IMR-90 (cell line): ENCODE results near the gene PAXIP1. TPM values are rescaled to one million over a fixed set of nuclear protein-coding genes. Genes with fewer than 3 reads are reported as not detected.

Source experiments
- ATAC-seq: fragments of 200-7000 bp; cut with Tn5 transposase; 2 replicates; pipeline ENCODE4 v1.9.1; 2020; ENCODE audit warnings: low read depth, mild to moderate bottlenecking, moderate library complexity
- BruUV-seq: library from RNA; stranded (reverse); fragments of 400-500 nt; replicated peaks from 2 replicates; lab custom pipeline; 2021; lab: Mats Ljungman, UMichigan
- CTCF ChIA-PET: fragments of 300-600 bp; formaldehyde crosslinking; extraction: SDS; loops from one replicate; lab custom pipeline; 2021; ENCODE audit warnings: antibody characterized with exemption; lab: Yijun Ruan, JAX
- POLR2A ChIA-PET: fragments of 300-600 bp; sonication (Branson Sonifier 250); formaldehyde crosslinking; loops from one replicate; lab custom pipeline; 2022; ENCODE audit warnings: antibody characterized with exemption; ENCODE audit not compliant: unreplicated experiment; lab: Charles Lee
- DNase-seq: peaks from one replicate; pipeline ENCODE4 v3.0.0; 2013
- H2AFZ ChIP-seq: replicated peaks from 2 replicates; pipeline ENCODE3; 2013; ENCODE audit warnings: low read length, mild to moderate bottlenecking; ENCODE audit not compliant: poor library complexity
- H2AK5ac ChIP-seq: 2 replicates; pipeline ENCODE4 v1.6.1; 2013; ENCODE audit warnings: low read depth, low read length, inconsistent platforms
- H2AK9ac ChIP-seq: replicated peaks from 2 replicates; pipeline ENCODE3; 2013; ENCODE audit warnings: mild to moderate bottlenecking, low read depth, low read length, moderate library complexity; ENCODE audit not compliant: poor library complexity
- H2BK120ac ChIP-seq: 2 replicates; pipeline ENCODE4 v1.6.1; 2013; ENCODE audit warnings: low read depth, low read length, inconsistent platforms
- H2BK15ac ChIP-seq: 3 replicates; pipeline ENCODE4 v1.6.1; 2013; ENCODE audit warnings: low read depth, low read length, inconsistent platforms
- H2BK20ac ChIP-seq: 2 replicates; pipeline ENCODE4 v1.6.1; 2013; ENCODE audit warnings: low read depth, mild to moderate bottlenecking, inconsistent platforms, low read length, moderate library complexity
- H2BK5ac ChIP-seq: 2 replicates; pipeline ENCODE4 v1.6.1; 2013; ENCODE audit warnings: mild to moderate bottlenecking, low read depth, low read length, inconsistent platforms; ENCODE audit not compliant: poor library complexity, severe bottlenecking
- H3K14ac ChIP-seq: replicated peaks from 2 replicates; pipeline ENCODE4 v1.6.1; 2013; ENCODE audit warnings: low read depth, low read length, inconsistent platforms
- H3K18ac ChIP-seq: 2 replicates; pipeline ENCODE4 v1.6.1; 2013; ENCODE audit warnings: low read depth, low read length, control low read depth
- H3K23ac ChIP-seq: 2 replicates; pipeline ENCODE4 v1.6.1; 2013; ENCODE audit warnings: low read depth, low read length, inconsistent platforms
- H3K27ac ChIP-seq: 2 replicates; pipeline ENCODE4 v1.5.1; 2013; ENCODE audit warnings: mild to moderate bottlenecking, control low read depth, low read length; ENCODE audit not compliant: insufficient read depth
- H3K27me3 ChIP-seq: 2 replicates; pipeline ENCODE4 v1.6.1; 2013; ENCODE audit warnings: low read length; ENCODE audit not compliant: control insufficient read depth, insufficient read depth
- H3K36me3 ChIP-seq: 2 replicates; pipeline ENCODE4 v1.6.1; 2013; ENCODE audit warnings: low read length, mixed read lengths; ENCODE audit not compliant: control insufficient read depth, insufficient read depth
- H3K4ac ChIP-seq: 2 replicates; pipeline ENCODE4 v1.6.1; 2013; ENCODE audit warnings: low read depth, low read length, inconsistent platforms
- H3K4me1 ChIP-seq: 2 replicates; pipeline ENCODE4 v1.6.1; 2013; ENCODE audit warnings: low read length, mixed read lengths; ENCODE audit not compliant: control insufficient read depth, insufficient read depth
- H3K4me2 ChIP-seq: 2 replicates; pipeline ENCODE4 v1.6.1; 2013; ENCODE audit warnings: low read depth, mild to moderate bottlenecking, control low read depth, low read length, moderate library complexity
- H3K4me3 ChIP-seq: 2 replicates; pipeline ENCODE4 v1.5.1; 2013; ENCODE audit warnings: low read depth, mild to moderate bottlenecking, control low read depth, low read length, moderate library complexity; ENCODE audit not compliant: insufficient read depth
- H3K56ac ChIP-seq: 2 replicates; pipeline ENCODE4 v1.6.1; 2013; ENCODE audit warnings: low read length, inconsistent platforms; ENCODE audit not compliant: insufficient read depth; ENCODE audit errors: extremely low read depth
- H3K79me1 ChIP-seq, 2 experiments: 2 replicates each; pipeline ENCODE4 v1.6.1; 2013; ENCODE audit warnings: low read length in 2 of 2, inconsistent platforms in 1 of 2, low read depth in 1 of 2
- H3K9ac ChIP-seq: 2 replicates; pipeline ENCODE4 v1.6.1; 2013; ENCODE audit warnings: low read depth, low read length, control low read depth
- H3K9me1 ChIP-seq: 2 replicates; pipeline ENCODE4 v1.6.1; 2013; ENCODE audit warnings: low read length, inconsistent platforms; ENCODE audit not compliant: insufficient read depth
- H3K9me3 ChIP-seq: 2 replicates; pipeline ENCODE4 v1.6.1; 2013; ENCODE audit warnings: low read length; ENCODE audit not compliant: control insufficient read depth, insufficient read depth
- H4K20me1 ChIP-seq: 2 replicates; pipeline ENCODE4 v1.6.1; 2013; ENCODE audit warnings: low read length, inconsistent platforms; ENCODE audit not compliant: insufficient read depth
- H4K5ac ChIP-seq: 2 replicates; pipeline ENCODE4 v1.6.1; 2013; ENCODE audit warnings: mild to moderate bottlenecking, low read depth, low read length, control low read depth
- H4K8ac ChIP-seq, 2 experiments: 2 replicates each; pipeline ENCODE4 v1.6.1; 2013; ENCODE audit warnings: low read depth in 2 of 2, low read length in 2 of 2, control low read depth in 1 of 2, inconsistent platforms in 1 of 2
- H4K91ac ChIP-seq: 2 replicates; pipeline ENCODE4 v1.6.1; 2013; ENCODE audit warnings: low read depth, low read length, inconsistent platforms; ENCODE audit not compliant: insufficient read depth
- BHLHE40 ChIP-seq: fragments of 150-350 bp; IDR thresholded peaks from 2 replicates; pipeline ENCODE4 v1.6.1; 2016; ENCODE audit warnings: mild to moderate bottlenecking, low read depth, low read length
- POLR2A ChIP-seq: IDR thresholded peaks from 2 replicates; pipeline ENCODE4 v1.6.1; 2012; ENCODE audit warnings: mild to moderate bottlenecking, low read depth, low read length
- WGBS, 2 experiments: methylation state at CpG; one replicate each; pipeline versions ENCODE4 v1.1.5 to v1.1.7; 2013; ENCODE audit warnings: missing lambda C conversion rate in 2 of 2; ENCODE audit not compliant: insufficient read length in 1 of 2; ENCODE audit errors: extremely low coverage in 2 of 2; 5-methylcytosine and 5-hydroxymethylcytosine counted together
- dilution Hi-C: fragments of 300-500 bp; cut with HindIII; formaldehyde crosslinking; loops from one replicate; pipeline ENCODE4 v1.14.3; 2018; ENCODE audit warnings: low sequenced_read_pairs; ENCODE audit not compliant: unreplicated experiment
- in situ Hi-C: fragments of 300-500 bp; cut with MboI; formaldehyde crosslinking; loops from 3 replicates; pipeline ENCODE4 v1.14.3; 2019; ENCODE audit warnings: low sequenced_read_pairs, inconsistent platforms, mixed read lengths
- intact Hi-C: fragments of 100-400 bp; cut with micrococcal nuclease; formaldehyde crosslinking; loops from 2 replicates; pipeline ENCODE4 v1.10.0; 2022
- polyA plus RNA-seq, 3 experiments: library from polyadenylated mRNA; depleted of rRNA; stranded (reverse); fragments of >200 nt; gene quantifications; 2 replicates each; pipeline ENCODE4 v1.2.3, GENCODE V29; 2012; ENCODE audit warnings: low replicate concordance in 1 of 3
- total RNA-seq: library from RNA; depleted of rRNA; stranded (reverse); fragments of >200 nt; gene quantifications from 2 replicates; pipeline ENCODE4 v1.2.3, GENCODE V29; 2012

PAXIP1 gene
- total and polyA plus RNA-seq, 2 of the 4 experiments (the other 2 are of a cell fraction) = 7.3 to 8.7 TPM

DNA sequence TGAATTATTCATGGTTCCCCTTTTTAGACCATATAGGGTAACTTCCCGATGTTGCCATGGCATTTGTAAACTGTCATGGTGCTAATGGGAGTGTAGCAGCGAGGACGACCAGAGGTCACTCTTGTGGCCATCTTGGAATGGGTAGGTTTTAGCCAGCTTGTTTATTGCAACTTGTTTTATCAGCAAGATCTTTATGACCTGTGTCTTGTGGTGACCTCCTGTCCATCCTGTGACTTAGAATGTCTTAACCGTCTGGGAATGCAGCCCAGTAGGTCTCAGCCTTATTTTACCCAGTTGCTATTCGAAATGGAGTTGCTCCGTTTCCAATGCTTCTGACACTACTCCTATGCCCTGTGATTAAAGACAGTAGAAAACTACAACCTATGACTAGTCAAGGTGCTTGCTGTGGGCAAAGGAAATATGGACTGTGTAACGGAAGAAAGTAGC is 18.8 kb upstream of the PAXIP1 start:
- ATAC-seq = no peak
- WGBS, 2 experiments = 60% methylated on average over 1 of the region's 7 CpGs; no CpG with 5 or more reads in 1 of the 2 experiments
- no peak overlapping the region for H3K4ac ChIP-seq
- ChIA-PET CTCF (no interaction called here), POLR2A (no interaction called here)
- H4K8ac ChIP-seq = no peak overlapping the region
- no peaks in the 10 kb centered on the region for H3K9me3 ChIP-seq
- intact Hi-C loops (no loop called here), dilution Hi-C loops (no loop called here), in situ Hi-C loops (no loop called here)
- no peak overlapping the region for H2BK15ac ChIP-seq
- H3K9ac ChIP-seq = no peak overlapping the region
- H2AFZ ChIP-seq = no peak overlapping the region
- no peak overlapping the region for H4K91ac ChIP-seq
- no peak overlapping the region for H3K27ac ChIP-seq
- H4K5ac ChIP-seq = no peak overlapping the region
- no peaks in the 10 kb centered on the region for H4K20me1 ChIP-seq
- BruUV-seq = no TSS peak
- no peak overlapping the region for H2AK9ac ChIP-seq
- no peak overlapping the region for H3K4me2 ChIP-seq
- H3K4me1 ChIP-seq = no peaks in the 10 kb centered on the region
- H3K18ac ChIP-seq = no peak overlapping the region
- TF ChIP-seq BHLHE40 (no peak), POLR2A (no peak)
- H3K9me1 ChIP-seq = no peaks in the 10 kb centered on the region
- no peaks in the 10 kb centered on the region for H3K79me1 ChIP-seq
- no peaks in the 10 kb centered on the region for H3K27me3 ChIP-seq
- DNase-seq = no peak
- no peak overlapping the region for H2BK5ac ChIP-seq
- no peak overlapping the region for H2BK20ac ChIP-seq
- no peak overlapping the region for H3K14ac ChIP-seq
- no peak overlapping the region for H3K4me3 ChIP-seq
- H3K36me3 ChIP-seq = no peaks in the 10 kb centered on the region
- H3K23ac ChIP-seq = no peak overlapping the region
- H3K56ac ChIP-seq = no peak overlapping the region
- no peak overlapping the region for H2AK5ac ChIP-seq
- no peak overlapping the region for H2BK120ac ChIP-seq
